ENCODE data around the gene PUS3.
A peak's percentile ranks its signal among the peaks of the same experiment; 100 is the strongest.

The PUS3 gene

GRCh38 chr11:125887373-125888324, 15.4 kb downstream of the PUS3 start, which contains the start of gene HYLS1:
TSS of gene HYLS1 (plus strand) at chr11:125887668. CDS start at chr11:125899369, 11,701 bp downstream.
- H3K4me3 ChIP-seq (ENCODE audit: control insufficient read depth, low read depth, low read length): peak within 1 kb of the TSS; percentile 71
- no peak for TF ChIP-seq CTCF (IDR thresholded peaks at IDR 0.05; ENCODE audit: control insufficient read depth, insufficient read depth, low read depth, low read length, missing control alignments)
- DNase-seq (ENCODE audit: low read depth): peak; percentile 84

- DNase-seq (ENCODE audit: low read depth): no peak
- peak overlapping the region; percentile 71 for H3K4me3 ChIP-seq (ENCODE audit: control insufficient read depth, low read depth, low read length)
- no peak for TF ChIP-seq CTCF (IDR thresholded peaks at IDR 0.05; ENCODE audit: control insufficient read depth, insufficient read depth, low read depth, low read length, missing control alignments)
These were observed 16.0 kb downstream of the PUS3 start for GRCh38 chr11:125886997-125887372.

- DNase-seq (ENCODE audit: low read depth): no peak
- no peak overlapping the region for H3K4me3 ChIP-seq (ENCODE audit: control insufficient read depth, low read depth, low read length)
- no peak for TF ChIP-seq CTCF (IDR thresholded peaks at IDR 0.05; ENCODE audit: control insufficient read depth, insufficient read depth, low read depth, low read length, missing control alignments)
These were observed 19.6 kb downstream of the PUS3 start for GRCh38 chr11:125883375-125883774.

- DNase-seq (ENCODE audit: low read depth): no peak
These were observed 21.7 kb downstream of the PUS3 start for GRCh38 chr11:125881291-125881690.

GRCh38 chr11:125874556-125875124, 28.4 kb downstream of the PUS3 start:
- peak; percentile 84 for TF ChIP-seq CTCF (IDR thresholded peaks at IDR 0.05; ENCODE audit: control insufficient read depth, insufficient read depth, low read depth, low read length, missing control alignments)
- no peak overlapping the region for H3K4me3 ChIP-seq (ENCODE audit: control insufficient read depth, low read depth, low read length)
- peak; percentile 17 for DNase-seq (ENCODE audit: low read depth)

More at GRCh38 chr11:125881291-125881690, 21.7 kb downstream of the PUS3 start:
- H3K4me3 ChIP-seq (ENCODE audit: control insufficient read depth, low read depth, low read length): no peak overlapping the region
- TF ChIP-seq CTCF (IDR thresholded peaks at IDR 0.05; ENCODE audit: control insufficient read depth, insufficient read depth, low read depth, low read length, missing control alignments): no peak

GRCh38 chr11:125873881-125874555, 29.0 kb downstream of the PUS3 start:
- no peak for TF ChIP-seq CTCF (IDR thresholded peaks at IDR 0.05; ENCODE audit: control insufficient read depth, insufficient read depth, low read depth, low read length, missing control alignments)
- no peak overlapping the region for H3K4me3 ChIP-seq (ENCODE audit: control insufficient read depth, low read depth, low read length)
- no peak for DNase-seq (ENCODE audit: low read depth)
